ENCODE data around the gene DENND4A. TPM values are rescaled to one million over a fixed set of nuclear protein-coding genes. Genes with fewer than 3 reads are reported as not detected.
"Not testable (repeated sequence)": the region's sequence is repeated elsewhere in the genome, so short reads cannot be mapped to it uniquely, and the experiment has no call there.

The DENND4A gene
- total RNA-seq, 1 experiment from 2014 or later: 16.4 TPM

- no peak for DNase-seq (ENCODE audit: low read depth)
Measured at GRCh38 chr15:65819563-65819960, 27.5 kb upstream of the DENND4A start.

GRCh38 chr15:65818927-65819562 is 27.0 kb upstream of the DENND4A start:
- peak; percentile 16 for DNase-seq (ENCODE audit: low read depth)

GRCh38 chr15:65816441-65816840 is 24.3 kb upstream of the DENND4A start:
- no peak for DNase-seq (ENCODE audit: low read depth)

DNA sequence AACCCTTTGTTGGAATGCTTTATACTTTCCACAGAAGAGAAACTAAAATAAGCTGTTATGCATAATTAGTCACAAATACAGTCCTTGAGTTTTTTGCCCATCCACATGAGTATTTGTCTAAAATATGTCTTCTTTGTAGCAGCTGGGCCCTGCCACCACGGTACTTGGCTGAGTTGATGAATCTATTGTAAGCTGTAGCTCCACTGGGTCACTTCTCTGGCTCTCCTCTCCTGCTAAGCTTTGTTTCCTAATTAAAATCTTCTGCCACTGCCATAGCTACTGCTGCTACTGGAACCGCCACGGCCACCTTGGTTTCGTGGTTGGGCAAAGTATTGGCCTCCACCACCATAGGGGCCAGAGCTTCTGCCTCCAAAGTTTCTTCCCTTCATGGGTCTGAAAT is 23.9 kb upstream of the DENND4A start:
- not testable (repeated sequence) for DNase-seq (ENCODE audit: low read depth)

DNA sequence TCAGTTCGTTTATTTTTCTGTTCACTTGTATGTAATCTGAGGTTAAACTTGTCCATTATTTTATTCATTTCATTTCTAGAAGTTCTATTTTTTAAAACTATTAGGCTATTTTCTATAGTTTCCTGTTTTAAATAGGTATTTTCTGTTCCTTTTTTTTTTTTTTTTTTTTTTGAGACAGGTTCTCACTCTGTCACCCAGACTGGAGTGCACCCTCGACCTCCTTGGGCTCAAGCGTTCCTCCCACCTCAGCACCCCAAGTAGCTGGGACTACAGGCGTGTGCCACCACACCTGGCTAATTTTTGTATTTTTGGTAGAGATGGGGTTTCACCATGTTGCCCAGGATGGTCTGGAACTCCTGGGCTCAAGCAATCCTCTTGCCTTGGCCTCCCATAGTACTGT is 22.2 kb upstream of the DENND4A start:
- DNase-seq (ENCODE audit: low read depth): not testable (repeated sequence)

DNA sequence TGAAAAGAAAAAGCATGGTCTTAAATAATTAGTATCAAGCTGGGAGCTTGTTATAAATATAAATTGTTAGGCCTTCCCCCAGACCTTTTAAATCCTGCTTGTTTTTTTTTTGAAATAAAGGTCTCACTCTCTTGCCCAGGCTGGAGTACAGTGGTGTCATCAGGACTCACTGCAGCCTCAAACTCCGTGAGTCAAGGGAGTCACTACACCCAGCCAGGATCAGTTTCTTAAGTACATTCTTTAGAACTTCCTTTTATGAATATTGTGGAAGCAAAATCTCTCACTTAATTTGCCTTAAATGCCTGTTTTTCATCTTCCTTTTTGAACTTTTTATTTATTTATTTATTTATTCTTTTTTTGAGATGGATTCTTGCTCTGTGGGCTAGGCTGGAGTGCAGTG is 20.8 kb upstream of the DENND4A start:
- no peak for DNase-seq (ENCODE audit: low read depth)

DNA sequence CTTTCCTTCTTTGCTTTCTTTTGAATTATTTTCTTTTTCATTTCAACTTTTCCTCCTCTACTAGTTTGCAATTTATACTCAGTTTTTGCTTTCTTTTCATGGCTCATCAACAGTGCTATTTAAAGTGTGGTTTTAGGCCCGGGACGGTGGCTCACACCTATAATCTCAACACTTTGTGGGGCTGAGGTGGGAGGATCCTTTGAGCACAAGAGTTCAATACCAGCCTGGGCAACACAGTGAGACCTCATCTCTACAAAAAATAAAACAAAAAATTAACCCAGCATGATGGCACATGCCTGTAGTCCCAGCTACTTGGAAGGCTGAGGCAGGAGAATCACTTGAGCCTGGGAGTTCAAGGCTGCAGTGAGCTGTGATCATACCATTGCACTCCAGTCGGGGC is 20.4 kb upstream of the DENND4A start:
- no peak for DNase-seq (ENCODE audit: low read depth)

- no peak for DNase-seq (ENCODE audit: low read depth)
Measured at GRCh38 chr15:65811835-65812234, 19.7 kb upstream of the DENND4A start.

DNA sequence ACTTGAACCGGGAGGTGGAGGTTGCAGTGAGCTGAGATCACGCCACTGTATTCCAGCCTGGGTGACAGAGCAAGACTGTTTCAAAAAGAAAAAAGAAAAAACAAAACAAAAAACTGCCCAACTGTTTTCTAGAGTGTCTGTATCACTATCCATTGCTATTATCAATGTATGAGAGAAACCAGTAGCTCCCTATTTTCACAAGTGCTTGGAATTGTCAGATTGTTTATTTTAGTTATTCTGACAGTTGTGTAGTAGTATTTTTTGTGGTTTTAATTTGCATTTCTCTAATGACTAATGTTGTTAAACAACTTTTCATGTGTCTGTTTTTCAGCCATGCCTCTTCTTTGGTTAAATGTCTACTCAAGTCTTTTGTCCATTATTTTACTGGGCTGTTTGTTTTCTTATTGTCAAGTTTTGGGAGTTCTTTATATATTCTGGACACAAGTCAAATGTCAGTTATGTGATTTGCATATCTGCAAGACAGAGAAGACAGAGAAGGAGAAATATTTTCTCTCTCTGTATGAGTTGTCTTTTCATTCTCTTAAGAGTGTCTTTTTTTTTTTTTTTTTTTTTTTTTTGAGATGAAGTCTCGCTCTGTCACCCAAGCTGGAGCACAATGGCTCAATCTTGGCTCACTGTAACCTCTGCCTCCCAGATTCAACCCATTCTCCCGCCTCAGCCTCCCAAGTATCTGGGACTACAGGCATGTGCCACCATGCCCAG is 19.1 kb upstream of the DENND4A start:
- DNase-seq (ENCODE audit: low read depth): not testable (repeated sequence)

- DNase-seq (ENCODE audit: low read depth): no peak
Measured at GRCh38 chr15:65806397-65806796, 14.3 kb upstream of the DENND4A start.

DNA sequence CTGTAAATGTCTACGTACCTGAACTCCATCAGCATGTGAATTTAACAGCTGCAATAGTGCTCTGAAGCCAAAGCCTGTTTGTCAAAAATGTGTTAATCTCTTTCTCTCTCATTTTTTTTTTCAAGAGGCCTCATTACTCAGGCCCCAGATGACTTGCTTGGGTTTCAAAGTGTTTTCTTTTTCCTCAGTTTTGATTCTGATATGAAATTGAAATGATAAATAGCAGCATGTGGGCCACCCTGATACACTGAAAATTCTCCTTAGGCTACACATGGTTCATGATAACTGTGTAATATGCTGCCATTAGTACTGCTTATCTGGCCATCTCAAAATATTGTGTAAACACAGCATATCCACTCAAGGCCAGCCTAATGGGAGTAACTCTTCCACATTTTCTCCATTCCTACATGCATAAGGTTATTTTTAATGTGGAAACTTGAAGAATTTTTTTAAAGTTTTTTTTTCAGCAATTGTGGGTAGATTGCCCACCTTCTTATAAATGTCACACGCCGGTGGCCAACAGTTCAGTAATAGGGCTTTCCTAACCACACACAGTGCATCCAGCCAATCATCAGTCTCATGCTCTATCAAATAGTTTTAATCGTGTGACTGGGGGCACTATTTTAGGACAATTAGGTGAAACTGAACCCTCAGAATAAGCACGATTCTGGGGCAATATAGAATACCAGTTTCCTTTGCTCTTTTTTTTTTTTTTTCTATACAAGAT is 13.1 kb upstream of the DENND4A start:
- DNase-seq (ENCODE audit: low read depth): no peak

- DNase-seq (ENCODE audit: low read depth): peak; percentile 69
Measured at GRCh38 chr15:65804252-65804931, 12.3 kb upstream of the DENND4A start.

DNA sequence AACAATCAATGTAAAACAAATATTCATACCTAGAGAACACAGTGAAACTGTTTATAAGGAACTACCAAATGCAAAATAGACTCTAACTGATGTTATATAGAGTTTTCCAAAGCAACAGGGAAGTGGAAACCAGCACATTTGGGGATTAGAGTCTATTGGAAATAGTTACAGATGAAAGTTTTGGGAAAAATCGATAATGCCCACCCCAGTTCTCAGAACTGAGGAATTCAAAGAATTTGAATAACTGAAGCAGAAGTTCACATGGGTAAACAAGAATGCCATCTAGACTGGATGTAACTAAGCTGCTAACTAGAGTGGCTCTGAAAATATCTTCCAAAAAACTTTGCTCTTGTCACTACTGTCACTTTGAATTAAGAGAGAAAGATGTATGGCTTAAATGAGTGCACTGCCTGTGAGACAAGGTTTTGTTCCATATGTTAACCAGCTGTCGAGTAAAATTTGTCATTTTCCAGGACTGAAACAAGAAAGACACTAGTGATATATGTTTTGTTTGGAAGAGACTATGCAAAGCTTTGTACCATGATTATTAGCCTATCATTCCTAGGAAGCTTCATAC is 9.2 kb upstream of the DENND4A start:
- DNase-seq (ENCODE audit: low read depth): no peak

DNA sequence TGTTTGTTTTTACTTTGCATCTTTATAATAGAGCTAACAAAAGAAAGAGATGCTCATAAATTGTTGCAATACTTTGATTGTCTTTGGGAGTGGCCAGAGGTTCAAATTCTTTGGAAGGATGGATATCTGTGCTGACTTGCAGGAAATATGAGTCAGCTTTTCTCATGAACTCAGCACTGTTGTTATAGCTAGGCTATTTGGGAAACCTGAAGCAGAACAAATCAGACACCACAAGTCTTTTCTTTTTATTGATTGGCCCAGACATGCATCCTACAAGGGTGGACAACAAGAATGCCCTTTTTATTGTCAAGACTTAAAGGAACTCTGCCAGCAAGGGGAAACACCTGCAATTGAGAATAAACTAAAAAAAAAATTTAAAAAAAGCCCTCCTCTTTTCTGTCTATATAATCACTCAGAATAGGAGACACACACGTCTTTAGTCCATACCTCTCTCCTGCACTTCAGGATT is 4.6 kb upstream of the DENND4A start:
- DNase-seq (ENCODE audit: low read depth): peak; percentile 60

DNA sequence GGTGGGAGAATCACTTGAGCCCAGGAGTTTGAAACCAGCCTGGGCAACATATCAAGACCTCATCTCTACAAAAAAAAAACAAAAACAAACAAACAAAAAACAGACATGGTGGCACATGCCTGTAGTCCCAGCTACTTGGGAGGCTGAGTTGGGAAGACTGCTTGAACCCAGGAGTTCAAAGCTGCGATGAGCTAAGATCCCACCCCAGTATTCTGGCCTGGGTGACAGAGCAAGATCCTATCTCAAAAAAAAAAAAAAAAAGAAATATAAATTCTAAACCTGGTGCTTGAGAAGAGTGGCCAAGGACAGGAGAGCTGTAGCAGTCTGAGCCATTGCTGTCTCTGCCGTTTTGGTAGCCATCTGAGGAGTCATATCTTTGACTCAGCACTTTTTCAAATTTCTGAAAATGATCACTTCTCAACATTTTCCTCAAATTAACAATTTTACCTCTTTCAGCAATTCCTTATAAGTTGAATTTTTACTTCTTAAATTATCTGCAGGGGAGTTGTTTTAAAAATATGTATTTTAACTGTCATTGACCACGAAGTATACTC is 3.6 kb upstream of the DENND4A start:
- DNase-seq (ENCODE audit: low read depth): no peak

GRCh38 chr15:65793818-65794104 is 1.7 kb upstream of the DENND4A start:
- no peak for DNase-seq (ENCODE audit: low read depth)

- DNase-seq (ENCODE audit: low read depth): no peak
Measured at GRCh38 chr15:65792988-65793817, 1.1 kb upstream of the DENND4A start.

DNA sequence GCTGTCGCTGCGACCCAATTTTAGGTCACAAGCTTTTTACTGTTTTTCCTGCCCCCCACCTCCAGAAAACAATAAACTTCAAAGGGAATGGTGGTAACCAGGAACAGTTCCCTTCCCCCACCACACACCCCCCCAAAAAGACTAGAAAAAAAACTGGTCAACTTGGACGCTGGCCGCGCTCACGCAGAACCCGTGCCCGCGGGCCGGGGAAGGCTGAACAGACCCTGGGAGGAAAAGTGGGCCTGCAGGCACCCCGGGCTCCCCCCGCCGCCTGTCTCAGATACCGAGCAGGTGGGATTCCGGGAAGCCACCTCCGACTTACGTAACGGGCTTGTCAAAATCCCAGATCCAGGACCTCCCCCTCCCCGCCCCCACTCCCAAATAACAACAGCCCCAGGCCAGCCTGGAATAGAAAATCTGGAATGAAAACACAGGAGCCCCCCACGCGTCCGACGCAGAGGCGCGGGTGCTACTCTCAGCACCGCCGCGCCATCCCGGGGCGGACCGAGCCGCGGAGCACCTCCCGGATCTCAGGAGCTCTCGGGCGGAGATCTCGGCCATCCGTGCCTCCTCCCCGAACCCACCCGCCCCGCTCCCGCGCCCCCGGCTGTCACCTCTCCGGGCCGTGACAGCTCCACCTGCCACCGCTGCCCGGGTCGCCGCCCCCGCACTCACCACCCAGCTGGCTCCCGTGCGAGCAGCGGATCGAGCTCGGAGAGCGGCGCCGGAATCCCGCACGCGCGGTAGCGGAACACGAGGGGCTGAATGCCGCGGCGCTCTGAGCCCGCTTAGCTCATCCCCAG is 557 bp downstream of the DENND4A start:
- DNase-seq (ENCODE audit: low read depth): peak; percentile 26

- no peak for DNase-seq (ENCODE audit: low read depth)
Measured at GRCh38 chr15:65790694-65791334, 1.3 kb downstream of the DENND4A start.

All from LHCN-M2 (cell line).